HL-60 (cell line): ENCODE results near the gene DNAH7.

Experiments
- POLR2AphosphoS5 ChIP-seq: IDR thresholded peaks from 2 replicates; pipeline ENCODE4 v1.6.1; 2012; ENCODE audit warnings: low read depth
- TF ChIP-seq, protein P1 (sequence below): IDR thresholded peaks from one replicate; pipeline ENCODE4 v1.5.1; 2011; ENCODE audit warnings: low read length, control low read depth, inconsistent platforms; ENCODE audit not compliant: insufficient read depth

DNA sequence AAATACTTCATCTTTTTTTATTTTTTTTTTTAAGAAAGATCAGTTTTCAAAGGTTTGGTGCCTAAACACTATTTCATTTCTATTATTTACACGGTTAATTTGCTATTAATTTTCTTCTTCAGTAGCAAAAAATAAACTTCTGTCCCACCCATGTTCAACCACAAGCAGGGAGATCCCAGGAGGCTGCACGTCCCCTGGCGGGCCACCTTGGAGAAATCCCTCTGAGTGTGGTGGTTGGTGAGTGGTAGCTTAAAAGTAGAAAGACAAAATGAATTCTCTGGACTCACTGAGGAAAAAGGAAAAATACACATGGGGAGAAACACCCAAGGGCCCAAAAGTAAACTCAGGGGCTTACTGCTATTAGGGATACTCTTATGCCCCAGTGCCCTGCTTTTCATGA lies 143.5 kb downstream of the DNAH7 start:
- TF ChIP-seq, protein P1, sequence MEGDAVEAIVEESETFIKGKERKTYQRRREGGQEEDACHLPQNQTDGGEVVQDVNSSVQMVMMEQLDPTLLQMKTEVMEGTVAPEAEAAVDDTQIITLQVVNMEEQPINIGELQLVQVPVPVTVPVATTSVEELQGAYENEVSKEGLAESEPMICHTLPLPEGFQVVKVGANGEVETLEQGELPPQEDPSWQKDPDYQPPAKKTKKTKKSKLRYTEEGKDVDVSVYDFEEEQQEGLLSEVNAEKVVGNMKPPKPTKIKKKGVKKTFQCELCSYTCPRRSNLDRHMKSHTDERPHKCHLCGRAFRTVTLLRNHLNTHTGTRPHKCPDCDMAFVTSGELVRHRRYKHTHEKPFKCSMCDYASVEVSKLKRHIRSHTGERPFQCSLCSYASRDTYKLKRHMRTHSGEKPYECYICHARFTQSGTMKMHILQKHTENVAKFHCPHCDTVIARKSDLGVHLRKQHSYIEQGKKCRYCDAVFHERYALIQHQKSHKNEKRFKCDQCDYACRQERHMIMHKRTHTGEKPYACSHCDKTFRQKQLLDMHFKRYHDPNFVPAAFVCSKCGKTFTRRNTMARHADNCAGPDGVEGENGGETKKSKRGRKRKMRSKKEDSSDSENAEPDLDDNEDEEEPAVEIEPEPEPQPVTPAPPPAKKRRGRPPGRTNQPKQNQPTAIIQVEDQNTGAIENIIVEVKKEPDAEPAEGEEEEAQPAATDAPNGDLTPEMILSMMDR = no peak
- TF ChIP-seq POLR2AphosphoS5 = no peak
